ENCODE data around the gene ARFGAP1.

Gene ARFGAP1

DNA sequence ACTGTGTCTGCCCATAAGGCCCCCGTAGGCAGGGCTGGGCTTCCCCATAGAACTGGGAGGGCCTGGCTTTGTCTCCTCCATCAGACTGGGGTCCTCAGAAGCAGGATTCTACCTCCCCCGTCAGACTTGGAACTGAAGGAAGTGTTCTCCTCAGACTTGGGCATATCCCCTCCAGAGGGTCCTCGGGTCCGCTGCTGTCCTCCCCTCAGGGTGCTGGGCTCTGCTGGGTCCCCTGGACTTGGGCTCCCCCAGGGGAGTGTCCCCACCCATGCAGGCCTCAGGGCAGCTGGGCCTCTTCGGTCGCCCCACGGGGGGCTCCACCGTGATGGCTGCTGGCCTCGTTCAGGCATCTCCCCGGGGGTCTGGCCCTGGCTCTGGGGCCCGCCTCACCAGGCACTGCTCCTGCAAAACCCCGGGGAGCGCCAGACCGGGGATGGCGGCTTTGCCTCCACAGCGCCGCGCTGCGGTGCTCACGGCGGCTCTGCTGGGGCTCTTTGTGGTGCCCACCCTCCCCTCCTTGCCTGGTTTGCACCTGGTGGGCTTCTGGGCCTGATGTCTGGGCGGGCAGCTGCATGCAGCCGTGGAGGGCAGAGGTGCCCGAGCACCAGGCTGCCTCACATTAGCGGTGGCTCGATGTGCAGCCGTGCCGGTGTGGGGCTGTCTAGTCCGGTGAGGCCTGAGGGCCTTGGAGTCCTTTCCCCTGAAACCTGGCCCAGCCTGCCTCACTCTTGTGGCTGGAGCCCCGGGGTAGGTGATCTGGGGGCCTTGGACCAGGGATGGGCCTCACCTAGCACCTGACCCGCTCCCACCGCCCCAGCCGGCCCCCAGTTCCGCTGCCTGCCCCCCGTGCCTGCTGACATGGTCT is 34.3 kb downstream of the ARFGAP1 start:
- DNase-seq (ENCODE audit: low spot score) (no peak), FAIRE-seq (no peak)

DNA sequence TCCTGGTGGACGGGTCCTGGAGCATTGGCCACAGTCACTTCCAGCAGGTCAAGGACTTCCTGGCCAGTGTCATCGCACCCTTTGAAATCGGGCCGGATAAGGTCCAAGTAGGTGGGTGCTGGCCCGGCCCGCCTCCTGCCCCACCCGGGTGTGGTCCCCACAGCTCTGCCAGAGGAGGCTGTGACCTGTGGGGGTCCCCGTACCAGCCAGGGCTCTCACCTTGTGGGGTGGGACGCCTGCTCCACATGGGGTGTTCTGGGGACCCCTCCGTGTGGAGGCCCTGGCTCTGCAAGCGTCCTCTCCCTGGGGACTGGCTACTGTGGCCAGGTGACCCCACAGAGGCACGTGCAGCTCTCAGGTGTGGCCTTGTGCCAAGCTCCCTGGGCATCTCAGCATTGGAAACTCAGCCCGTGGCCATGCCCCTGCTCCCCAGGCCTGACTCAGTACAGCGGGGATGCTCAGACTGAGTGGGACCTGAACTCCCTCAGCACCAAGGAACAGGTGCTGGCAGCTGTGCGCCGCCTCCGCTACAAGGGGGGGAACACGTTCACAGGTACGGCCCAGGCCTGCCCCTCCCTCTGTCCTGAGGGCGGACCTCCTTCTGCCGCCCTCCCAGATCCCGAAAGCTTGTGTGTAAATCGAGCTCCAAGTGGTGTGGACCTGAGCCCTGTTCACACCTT is 35.1 kb downstream of the ARFGAP1 start:
- peak; percentile 88 for FAIRE-seq
- no peak for DNase-seq (ENCODE audit: low spot score)

DNA sequence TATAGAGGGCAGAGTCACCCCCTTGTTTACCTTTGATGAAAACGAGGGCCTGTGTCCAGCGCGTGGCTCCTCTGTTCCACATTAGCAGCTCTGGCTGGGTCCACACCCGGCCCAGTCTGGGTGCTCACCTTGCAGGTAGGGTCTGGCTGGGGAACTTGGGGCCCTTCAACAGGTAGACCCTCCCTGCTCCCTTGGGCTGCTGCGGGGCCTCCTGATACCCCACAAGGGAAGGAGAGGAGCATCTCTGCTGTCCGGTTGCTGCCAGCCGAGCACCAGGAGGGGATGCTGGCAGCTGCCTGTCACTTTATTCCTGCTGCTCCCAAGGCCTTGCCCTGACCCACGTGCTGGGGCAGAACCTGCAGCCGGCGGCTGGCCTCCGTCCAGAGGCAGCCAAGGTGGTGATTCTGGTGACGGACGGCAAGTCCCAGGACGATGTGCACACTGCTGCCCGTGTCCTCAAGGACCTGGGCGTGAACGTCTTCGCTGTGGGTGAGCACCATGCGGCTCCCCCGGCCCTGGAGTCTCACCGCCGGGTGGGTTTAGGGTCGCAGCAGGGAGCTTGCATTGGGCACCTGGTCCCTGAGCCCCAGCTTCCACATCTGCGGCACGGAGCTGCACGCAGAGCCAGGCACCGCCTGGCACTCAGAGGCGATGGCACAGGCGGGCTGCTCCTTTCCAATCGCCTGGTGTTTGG is 35.8 kb downstream of the ARFGAP1 start:
- no peak for DNase-seq (ENCODE audit: low spot score)
- FAIRE-seq: no peak

DNA sequence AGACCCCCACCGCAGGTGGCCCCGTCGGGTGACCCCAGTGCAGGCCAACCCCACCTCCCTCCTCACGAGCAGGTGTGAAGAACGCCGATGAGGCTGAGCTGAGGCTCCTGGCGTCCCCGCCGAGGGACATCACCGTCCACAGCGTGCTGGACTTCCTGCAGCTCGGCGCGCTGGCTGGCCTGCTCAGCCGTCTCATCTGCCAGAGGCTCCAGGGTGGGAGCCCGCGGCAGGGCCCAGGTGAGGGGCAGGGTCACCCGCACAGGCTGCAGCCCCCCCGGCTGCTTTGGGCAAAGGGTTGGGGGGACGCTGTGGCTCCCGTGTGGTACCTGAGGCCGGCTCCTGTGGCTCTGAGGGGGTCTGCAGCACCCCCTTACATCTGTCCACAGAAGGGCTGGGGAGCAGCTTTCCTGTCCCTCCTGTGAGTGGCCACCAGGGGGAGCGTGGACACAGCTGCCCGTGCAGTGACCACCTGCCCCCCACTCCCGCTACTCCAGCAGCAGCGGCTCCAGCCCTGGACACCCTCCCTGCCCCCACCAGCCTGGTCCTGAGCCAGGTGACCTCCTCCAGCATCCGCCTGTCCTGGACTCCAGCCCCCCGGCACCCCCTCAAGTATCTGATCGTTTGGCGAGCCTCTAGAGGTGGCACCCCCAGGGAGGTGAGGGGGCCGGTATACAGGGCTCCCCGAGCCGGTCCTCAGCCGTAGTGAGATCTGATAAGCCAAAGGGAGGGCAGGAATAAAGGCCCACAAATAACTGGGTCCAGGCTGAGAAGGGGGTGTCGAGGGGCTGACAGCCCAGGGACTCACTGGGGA is 36.9 kb downstream of the ARFGAP1 start:
- peak; percentile 91 for DNase-seq (ENCODE audit: low spot score)

DNA sequence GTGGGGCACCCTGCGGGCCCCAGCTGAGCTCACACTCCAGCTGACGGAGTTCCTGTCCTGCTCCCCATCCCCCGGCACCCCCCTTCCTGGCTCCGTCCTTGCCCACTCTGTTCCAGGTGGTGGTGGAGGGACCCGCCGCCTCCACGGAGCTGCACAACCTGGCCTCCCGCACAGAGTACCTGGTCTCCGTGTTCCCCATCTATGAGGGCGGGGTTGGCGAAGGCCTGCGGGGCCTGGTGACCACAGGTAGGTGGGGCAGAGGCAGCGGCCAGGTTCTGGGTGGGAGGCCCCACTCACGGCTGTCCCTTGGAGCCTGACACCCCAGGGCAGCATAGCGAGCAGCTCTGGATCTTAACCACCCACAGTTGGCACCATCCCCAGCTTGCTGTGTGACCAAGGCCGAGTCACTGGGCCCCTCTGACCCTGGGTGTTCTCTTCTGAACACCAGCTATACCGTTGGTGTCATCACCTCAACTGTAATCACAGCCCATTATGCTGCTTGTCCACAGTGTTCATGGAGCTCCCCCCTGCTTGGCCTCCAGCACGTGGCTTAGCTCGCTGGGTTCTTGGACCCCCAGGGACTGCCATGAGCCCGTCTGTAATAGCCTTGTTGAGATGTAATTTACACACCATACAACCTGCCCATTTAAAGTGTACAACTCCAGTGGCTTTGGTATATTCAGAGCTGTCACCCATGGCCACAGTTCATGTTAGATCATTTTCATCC is 37.8 kb downstream of the ARFGAP1 start:
- no peak for DNase-seq (ENCODE audit: low spot score)
- peak; percentile 79 for FAIRE-seq

More for the DNA sequence above, 36.9 kb downstream of the ARFGAP1 start:
- FAIRE-seq: peak; percentile 92

DNA sequence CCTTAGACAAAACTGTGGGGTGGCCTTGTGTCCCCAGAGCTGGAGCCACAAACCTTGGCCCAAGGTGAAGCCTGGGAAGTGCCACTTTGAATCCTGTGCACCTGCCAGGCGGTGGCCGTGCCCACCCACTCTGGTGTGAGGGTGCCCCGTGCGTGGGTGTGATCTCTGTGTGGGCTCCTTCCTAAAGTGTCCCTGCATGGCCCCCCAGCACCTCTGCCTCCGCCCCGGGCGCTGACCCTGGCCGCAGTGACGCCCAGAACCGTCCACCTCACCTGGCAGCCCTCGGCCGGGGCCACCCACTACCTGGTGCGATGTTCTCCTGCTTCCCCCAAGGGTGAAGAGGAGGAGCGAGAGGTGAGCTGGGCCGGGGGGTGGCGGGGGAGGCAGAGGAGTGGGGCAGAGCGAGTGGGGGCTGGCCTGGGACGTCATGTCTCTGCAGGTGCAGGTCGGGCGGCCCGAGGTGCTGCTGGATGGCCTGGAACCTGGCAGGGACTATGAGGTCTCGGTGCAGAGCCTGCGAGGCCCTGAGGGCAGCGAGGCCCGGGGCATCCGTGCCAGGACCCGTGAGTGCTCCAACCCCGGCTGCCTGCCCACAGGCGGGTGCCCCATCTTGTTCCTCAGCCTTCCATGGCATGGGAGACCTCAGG is 38.7 kb downstream of the ARFGAP1 start:
- no peak for FAIRE-seq
- DNase-seq (ENCODE audit: low spot score): no peak

DNA sequence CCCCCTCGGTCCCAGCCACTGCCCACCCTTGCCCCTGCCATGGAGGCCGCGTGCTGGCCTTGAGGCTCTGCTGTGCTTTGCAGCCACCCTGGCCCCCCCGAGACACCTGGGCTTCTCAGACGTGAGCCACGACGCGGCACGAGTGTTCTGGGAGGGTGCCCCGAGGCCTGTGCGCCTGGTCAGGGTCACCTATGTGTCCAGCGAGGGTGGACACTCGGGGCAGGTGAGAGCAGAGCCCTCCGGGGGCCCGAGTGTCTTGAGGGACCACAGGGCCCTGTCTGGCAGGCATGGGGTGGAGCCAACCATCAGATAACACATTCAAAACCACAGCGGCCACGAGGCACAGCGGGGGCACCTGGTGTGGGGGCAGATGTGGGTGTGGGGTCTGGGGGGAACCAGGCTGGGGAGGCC is 39.2 kb downstream of the ARFGAP1 start:
- FAIRE-seq: peak; percentile 46
- no peak for DNase-seq (ENCODE audit: low spot score)

DNA sequence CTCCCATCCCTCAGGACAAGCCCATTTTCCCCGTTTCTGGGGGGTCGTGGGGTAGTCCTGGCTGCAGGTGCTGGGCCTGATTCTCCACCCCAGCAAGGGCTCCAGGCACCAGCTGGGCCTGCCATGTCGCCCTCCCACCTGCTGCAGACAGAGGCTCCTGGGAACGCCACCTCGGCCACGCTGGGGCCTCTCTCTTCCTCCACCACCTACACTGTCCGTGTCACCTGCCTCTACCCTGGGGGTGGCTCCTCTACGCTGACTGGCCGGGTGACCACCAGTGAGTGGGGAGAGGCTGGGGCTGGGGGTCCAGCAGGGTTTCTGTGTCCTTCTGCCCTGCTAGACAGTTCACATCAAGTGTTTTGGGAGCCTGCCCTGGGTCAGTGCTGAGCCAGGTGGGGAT is 39.7 kb downstream of the ARFGAP1 start:
- no peak for DNase-seq (ENCODE audit: low spot score)
- FAIRE-seq: peak; percentile 17

DNA sequence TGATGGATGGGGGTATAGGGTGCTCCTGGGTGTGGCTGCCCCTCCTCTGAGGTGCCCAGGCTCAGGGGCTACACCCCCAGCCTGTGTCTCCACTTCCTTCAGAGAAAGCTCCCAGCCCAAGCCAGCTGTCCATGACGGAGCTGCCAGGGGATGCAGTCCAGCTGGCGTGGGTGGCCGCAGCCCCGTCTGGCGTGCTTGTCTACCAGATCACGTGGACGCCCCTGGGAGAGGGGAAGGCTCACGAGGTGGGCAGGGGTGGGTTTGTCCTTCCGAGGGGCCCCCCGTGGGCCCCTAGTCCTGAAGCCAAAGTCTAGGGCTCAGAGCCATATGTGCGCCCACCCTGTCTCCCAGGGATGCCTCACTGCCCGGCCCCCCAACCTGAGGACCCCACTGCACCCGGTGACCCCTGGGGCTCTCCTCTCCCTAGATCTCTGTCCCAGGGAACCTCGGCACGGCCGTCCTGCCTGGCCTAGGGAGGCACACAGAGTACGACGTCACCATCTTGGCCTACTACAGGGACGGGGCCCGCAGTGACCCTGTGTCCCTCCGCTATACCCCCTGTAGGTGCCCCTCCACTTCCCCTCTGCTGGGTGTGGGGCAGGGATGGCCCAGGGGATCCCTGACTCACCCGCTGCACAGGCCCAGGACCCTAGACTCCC is 40.2 kb downstream of the ARFGAP1 start:
- DNase-seq (ENCODE audit: low spot score) (no peak), FAIRE-seq (peak; percentile 37)

DNA sequence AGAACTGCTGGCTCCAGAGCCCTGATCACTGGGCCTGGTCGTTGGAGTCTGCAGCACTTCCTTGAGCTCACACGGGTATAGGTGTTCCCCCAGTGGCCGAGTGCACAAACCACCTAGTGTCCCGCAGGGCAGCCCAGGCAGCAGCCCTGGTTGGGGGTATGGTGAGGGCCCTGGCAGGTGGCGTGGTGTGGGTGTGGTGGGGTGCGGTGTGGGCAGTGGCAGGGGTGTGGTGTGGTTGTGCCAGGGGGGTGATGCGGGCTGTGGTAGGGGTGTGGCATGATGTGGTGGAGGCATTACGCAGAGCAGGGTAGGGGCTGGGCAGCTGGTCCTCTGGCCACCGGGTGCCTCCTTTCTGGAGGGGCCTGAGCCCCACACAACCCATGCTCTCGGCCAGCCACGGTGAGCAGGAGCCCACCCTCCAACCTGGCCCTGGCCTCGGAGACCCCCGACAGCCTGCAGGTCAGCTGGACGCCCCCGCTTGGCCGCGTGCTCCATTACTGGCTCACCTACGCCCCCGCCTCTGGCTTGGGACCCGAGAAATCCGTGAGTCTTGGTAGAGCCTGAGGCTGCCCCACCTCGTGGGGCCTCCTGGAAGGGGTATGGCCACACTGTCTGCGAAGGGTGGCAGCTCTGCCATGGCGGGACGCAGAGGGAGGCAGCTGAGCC is 40.9 kb downstream of the ARFGAP1 start:
- DNase-seq (ENCODE audit: low spot score) (no peak), FAIRE-seq (peak; percentile 77)

DNA sequence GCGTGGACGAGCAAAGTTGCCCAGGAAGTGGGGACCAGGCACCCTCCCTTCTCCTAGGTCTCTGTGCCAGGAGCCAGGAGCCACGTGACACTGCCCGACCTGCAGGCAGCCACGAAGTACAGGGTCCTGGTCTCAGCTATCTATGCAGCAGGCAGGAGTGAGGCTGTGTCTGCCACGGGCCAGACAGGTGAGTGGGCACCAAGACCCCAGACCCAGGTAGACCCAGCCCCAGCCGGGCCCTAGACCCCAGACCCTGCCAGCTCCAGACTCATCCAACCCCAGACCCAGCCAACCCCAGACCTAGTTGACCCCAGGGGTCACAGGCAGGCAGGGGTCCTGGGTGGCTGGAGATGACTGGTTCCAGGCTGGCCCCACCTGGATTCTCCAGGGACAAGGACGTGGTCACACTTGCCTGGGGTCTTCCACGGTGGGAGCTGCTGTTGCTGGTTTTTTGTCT is 41.4 kb downstream of the ARFGAP1 start:
- FAIRE-seq: peak; percentile 48

DNA sequence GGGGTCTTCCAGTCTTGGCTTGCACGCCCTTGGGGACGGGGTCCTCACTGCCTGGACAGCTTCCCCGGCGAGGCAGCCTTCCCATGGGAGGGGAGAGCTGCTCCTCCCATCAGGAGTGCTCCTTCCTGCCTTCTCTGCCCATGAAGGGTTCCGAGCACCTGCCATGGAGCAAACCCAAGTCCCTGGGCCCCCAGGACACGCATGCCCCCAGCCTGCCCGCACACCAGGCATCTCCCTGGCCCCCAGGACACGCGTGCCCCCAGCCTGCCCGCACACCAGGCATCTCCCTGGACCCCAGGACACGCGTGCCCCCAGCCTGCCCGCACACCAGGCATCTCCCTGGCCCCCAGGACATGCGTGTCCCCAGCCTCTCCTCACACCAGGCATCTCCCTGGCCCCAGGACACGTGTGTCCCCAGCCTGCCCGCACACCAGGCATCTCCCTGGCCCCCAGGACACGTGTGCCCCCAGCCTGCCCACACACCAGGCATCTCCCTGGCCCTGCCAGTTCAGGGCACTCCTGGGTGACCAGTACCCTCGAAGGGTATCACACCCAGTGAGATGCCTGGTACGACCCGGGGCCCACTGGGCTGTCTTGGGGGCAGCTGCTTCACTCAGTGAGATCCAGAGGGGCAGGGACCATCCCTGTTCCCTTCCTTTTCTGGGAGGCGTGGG is 42.1 kb downstream of the ARFGAP1 start:
- FAIRE-seq (peak; percentile 89), DNase-seq (ENCODE audit: low spot score) (no peak)

More for the DNA sequence above, 41.4 kb downstream of the ARFGAP1 start:
- no peak for DNase-seq (ENCODE audit: low spot score)

DNA sequence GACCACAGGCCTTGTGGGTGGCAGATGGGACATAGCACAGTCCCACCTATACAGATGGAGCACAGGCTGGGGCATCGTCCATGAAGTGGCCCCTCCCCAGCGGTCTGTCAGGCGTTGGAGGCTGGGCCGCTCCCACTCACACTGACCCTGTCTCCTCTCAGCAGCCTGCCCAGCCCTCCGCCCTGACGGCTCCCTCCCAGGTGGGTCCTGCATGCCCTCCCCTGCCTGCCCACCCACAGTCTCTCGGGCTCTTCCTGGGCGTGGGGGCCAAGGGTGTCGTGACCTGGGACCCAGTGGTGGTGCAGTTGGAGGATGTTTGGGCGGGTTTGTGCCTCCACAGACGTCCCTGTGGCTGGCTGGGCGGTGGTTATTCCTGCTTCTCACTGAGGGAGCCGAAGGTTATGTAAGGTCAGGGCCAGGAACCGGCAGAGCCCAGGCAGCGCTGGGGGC is 42.7 kb downstream of the ARFGAP1 start:
- peak; percentile 87 for FAIRE-seq
- DNase-seq (ENCODE audit: low spot score): no peak

DNA sequence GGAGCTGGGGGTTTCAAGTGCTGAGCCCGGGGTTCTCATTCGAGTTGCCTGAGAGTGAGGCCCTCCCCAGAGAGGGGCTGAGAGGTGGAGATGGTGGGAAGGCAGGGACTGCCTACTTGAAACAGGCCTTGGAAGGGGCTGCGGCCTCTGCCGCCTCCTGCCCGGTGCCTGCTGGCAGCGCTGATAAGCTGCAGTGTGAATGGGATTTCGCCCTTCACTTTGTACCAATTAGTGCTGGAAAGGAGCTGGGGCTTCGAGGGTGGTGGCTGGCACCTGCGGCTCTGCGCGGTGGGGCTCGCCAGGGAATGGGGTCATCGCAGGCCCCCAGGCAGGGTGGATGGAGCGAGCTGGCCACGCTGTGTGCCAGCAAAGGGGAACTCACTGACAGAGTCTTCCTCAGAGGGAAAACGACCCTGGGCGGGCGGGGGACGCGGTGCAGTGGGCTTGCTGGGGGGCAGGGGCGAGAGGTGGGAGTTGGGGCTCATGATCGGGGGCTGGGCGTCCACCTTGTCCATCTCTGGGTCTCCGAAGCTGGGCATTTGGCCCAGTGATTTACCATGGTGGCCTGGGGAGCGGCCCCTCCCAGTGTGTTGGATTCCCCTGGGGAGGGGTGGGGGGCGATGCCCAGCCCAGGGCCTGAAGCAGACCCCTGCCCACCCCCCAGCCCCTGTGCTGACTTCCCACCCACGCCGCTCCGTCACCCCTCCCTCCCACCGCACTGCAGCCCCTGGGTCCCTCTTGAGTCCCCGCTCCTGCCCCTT is 43.3 kb downstream of the ARFGAP1 start:
- FAIRE-seq: peak; percentile 67
- no peak for DNase-seq (ENCODE audit: low spot score)

DNA sequence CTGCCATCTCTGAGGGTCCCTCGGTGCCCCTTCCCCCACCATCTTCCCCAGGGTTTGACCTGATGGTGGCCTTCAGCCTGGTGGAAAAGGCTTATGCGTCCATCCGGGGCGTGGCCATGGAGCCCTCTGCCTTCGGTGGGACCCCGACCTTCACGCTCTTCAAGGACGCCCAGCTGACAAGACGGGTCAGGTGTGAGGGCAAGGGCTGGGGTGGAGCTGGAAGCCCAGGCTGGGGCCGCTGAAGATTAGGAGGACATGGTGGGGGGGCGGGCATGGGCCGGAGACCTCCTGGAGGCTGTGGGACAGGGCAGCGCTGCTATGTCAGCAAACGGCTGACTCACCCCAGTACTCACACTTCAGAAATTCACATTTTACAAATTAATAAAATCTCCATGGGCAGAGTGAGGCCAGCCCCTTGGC is 43.9 kb downstream of the ARFGAP1 start:
- no peak for FAIRE-seq
- DNase-seq (ENCODE audit: low spot score): no peak

DNA sequence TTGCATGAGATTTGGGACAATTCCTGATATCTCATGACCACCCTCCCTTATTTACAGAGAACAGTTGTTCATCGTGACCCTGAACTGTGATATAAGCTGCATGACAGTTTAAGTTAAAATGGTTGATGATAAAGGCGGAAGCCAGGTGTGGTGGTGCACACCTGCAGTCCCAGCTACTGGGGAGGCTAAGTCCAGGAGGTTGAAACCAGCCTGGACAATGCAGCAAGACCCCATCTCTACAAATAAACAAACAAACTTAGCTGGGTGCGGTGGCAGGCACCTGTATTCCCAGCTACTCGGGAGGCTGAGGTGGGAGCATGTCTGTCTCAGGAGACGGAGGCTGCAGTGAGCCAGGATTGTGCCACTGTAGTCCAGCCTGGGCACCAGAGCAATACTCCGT is 44.4 kb downstream of the ARFGAP1 start:
- DNase-seq (ENCODE audit: low spot score): no peak
- FAIRE-seq: peak; percentile 40

DNA sequence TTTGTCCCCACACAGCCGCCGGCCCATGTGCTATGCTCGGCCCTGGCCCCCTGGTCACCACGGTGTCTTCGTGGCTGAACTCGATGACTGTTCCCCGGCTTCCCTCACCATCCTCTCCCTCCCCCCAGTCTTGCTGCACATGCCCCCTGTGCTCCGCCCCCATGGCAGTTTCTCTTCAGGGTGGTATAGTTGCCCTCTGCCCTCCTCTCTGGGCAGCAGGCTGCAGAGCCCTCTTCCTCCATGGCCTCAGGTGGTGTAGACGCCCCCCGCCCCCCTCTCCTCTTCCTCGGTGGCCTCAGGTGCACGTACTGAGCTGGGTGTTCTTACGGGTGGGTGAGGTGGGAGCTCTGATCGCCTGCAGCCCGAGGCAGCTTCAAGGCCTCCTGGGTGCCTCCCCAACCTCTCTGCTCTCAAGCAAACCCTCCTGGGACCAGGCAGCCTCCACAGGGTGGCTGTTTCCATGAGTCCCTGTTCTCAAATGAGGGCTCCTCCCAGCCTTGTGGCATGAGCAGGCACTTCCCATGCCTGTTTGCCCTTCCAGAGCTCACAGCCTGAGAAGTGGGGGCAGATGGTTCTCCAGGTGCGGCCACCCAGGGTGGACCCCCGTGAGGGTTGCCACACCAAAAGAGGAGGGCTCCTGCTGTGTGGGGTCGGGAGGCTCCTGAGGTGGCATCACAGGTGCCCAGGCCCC is 45.1 kb downstream of the ARFGAP1 start:
- peak; percentile 88 for FAIRE-seq

More for the DNA sequence above, 45.1 kb downstream of the ARFGAP1 start:
- DNase-seq (ENCODE audit: low spot score): no peak

Measured in urothelium cell line (cell line).